GM12873 (cell line): ENCODE measurements around the gene KLHL6.

ENCODE experiments used
- CTCF ChIP-seq: IDR thresholded peaks from 2 replicates; pipeline ENCODE4 v1.5.1; 2012; ENCODE audit warnings: low read depth, mild to moderate bottlenecking, moderate library complexity, low read length, control low read depth; ENCODE audit not compliant: insufficient read depth; ENCODE audit errors: missing control alignments

Gene KLHL6

DNA sequence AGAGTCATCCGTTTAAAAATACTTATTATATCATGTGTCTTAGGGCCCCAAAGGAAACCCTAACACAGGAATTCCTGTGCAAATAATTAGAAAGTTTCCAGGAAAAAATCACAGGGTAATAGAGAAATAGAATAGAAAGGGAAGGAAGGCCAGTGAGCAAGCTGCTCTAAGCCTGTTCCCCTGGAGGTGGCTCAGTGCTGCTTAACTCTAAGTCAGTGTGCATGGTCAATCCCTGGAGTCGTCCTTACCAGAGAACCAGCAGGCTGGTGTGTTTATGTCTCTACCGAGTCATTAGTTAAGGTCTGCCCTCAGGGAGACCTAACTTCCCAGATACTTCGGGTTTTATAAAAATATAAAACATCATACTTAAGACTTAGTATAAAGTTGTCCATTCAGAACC, 106.1 kb downstream of the KLHL6 start:
- TF ChIP-seq CTCF: no peak

- no peak for TF ChIP-seq CTCF
Observed at GRCh38 chr3:183448369-183449128, 107.0 kb downstream of the KLHL6 start.

GRCh38 chr3:183447206-183448001, 108.1 kb downstream of the KLHL6 start:
- TF ChIP-seq CTCF: no peak

GRCh38 chr3:183446838-183447205, 108.7 kb downstream of the KLHL6 start:
- TF ChIP-seq CTCF: no peak

- no peak for TF ChIP-seq CTCF
Observed at GRCh38 chr3:183444748-183445147, 110.8 kb downstream of the KLHL6 start.

GRCh38 chr3:183443395-183444385, 111.8 kb downstream of the KLHL6 start:
- no peak for TF ChIP-seq CTCF
